Ishikawa (cell line): ENCODE measurements around the gene ATG2B.

ENCODE experiments used
- EGR1 ChIP-seq: IDR thresholded peaks from 2 replicates; pipeline ENCODE4 v1.6.1; 2012
- EP300 ChIP-seq: IDR thresholded peaks from 2 replicates; pipeline ENCODE4 v1.6.1; 2012; ENCODE audit warnings: borderline replicate concordance
- NFIC ChIP-seq: IDR thresholded peaks from 2 replicates; pipeline ENCODE4 v1.6.1; 2012
- REST ChIP-seq: IDR thresholded peaks from 2 replicates; pipeline ENCODE4 v1.6.1; 2012; ENCODE audit warnings: low read depth, mild to moderate bottlenecking
- TAF1 ChIP-seq: IDR thresholded peaks from 2 replicates; pipeline ENCODE4 v1.6.1; 2012; ENCODE audit warnings: low read depth, mild to moderate bottlenecking
- YY1 ChIP-seq: IDR thresholded peaks from 2 replicates; pipeline ENCODE4 v1.6.1; 2012; ENCODE audit warnings: low read depth

DNA sequence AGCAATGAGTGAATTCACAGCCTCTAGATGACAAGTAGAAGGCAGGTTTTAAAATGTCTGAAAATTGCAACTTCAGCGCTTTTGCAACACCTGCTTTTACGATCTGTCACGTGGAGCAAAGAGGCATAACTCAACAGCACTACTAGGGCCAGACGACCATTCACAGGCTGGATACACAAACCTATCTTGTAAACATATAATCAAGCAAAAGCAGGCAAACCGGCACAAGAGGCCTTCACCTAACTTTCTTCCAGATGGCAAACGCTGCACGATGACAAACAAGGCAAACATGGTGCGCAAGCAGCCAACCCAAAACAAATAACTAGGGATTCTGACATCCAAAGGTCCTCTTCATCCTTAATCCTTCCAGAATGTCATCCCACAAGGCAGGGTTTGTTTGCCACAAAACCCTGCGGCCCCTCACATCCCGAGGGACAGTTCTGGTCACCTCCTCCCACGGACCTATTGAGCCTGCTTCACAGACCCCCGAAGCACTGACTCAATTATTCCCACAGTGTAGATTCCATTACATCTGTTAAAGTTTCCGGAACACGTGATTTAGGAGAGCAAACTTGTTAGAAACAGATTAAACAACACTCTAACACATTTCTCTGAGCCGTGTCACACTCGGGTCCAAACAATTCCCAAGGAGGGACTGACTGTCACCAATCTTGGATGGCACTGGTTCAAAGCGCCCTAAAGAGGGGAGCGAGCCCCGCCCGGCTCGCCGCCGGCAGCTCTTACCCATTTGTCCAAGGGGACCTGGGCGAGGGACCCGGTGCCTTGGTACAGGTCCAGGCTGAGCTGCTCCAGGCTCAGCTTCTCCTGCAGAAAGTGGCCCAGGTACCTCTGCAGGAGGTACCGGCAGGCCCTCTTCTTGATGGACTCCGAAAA lies 823 bp downstream of the ATG2B start:
- TF ChIP-seq YY1 (no peak), REST (no peak), EGR1 (no peak), NFIC (no peak), TAF1 (0 out of 2 replicates have a peak, but pooled peaks have one; percentile 21), EP300 (no peak)
